GM18499 (cell line): ENCODE measurements around the gene FGF22.
"Not testable (repeated sequence)": the region's sequence is repeated elsewhere in the genome, so short reads cannot be mapped to it uniquely, and the experiment has no call there.

Source experiments
- ATAC-seq: cut with Tn5 transposase; IDR thresholded peaks from one replicate; pipeline ENCODE4 v1.9.1; 2021; ENCODE audit warnings: moderate number of reproducible peaks; ENCODE audit not compliant: insufficient read depth, unreplicated experiment

The FGF22 gene

DNA sequence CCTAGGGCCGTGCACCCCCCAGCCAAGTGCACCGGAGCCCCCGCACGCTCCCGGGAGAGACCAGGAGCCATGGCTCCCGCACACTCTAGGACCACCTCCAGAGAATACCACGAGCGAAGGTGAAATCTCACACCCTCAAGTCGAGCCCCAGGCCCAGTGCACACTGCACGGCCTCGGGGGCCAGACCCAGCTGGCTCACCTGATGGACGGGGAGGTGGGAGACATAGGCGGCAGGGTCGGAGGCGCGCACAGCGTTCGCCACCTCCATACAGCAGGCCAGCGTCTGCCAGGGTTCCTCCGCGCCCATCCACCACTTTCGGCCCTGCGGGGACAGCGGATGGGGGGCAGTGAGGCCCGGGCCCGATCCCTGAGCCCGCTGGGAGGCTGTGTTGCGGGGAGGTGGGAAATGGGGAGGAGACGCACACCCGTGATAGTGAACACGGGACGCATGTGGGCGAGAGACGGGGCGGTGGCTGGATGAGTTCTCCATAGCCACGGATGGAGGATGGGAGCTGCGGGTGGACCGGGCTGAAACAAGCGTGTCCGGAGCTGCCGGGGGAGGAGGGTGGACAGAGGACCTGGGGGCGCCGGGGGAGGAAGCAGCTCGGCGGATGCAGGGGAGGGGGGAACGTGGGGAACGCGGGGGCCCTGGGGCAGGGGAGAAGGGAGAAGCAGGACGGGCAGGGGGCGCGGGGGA lies 19.4 kb upstream of the FGF22 start:
- ATAC-seq = no peak

DNA sequence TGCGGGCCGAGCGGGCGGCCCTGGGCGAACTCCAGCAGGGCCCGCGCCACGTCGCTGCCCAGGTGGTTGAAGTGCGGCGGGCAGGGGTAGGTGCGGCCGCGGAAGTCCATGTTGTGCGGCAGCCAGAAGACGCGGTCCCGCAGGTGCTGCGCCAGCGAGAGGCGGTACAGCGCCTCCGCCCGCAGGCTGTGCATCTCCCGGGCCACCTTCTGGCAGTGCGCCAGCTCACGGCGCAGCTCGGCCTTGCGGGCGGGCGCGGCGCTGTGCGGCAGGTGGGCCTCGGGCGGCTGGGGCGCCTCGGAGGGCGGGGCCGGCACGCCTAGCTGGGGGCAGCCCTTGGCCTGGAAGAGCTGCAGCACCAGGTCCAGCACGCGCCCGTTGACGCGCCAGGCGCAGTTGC lies 18.5 kb upstream of the FGF22 start:
- not testable (repeated sequence) for ATAC-seq

GRCh38 chr19:621819-622218 lies 17.9 kb upstream of the FGF22 start:
- no peak for ATAC-seq

DNA sequence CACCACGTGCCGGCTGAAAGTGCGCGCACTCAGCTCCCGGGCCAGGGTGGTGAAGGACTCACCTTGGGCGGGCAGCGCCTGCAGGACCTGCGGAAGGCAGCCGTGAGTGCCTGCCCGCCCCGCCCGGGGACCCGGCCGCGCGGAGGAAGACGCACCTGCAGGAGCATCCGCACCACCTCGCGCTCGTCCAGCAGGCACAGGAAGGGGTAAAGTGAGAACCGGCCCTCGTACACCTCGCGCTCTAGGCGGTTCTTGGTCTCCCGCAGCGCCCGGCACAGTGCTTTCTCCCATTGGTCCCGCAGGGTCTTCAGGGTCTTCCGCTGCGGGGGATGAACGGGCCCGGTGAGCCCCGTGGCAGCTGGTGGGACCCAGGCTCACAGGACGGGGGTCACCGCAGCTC lies 17.0 kb upstream of the FGF22 start:
- no peak for ATAC-seq

- ATAC-seq = no peak
Observed at GRCh38 chr19:623175-623916, 16.3 kb upstream of the FGF22 start.

DNA sequence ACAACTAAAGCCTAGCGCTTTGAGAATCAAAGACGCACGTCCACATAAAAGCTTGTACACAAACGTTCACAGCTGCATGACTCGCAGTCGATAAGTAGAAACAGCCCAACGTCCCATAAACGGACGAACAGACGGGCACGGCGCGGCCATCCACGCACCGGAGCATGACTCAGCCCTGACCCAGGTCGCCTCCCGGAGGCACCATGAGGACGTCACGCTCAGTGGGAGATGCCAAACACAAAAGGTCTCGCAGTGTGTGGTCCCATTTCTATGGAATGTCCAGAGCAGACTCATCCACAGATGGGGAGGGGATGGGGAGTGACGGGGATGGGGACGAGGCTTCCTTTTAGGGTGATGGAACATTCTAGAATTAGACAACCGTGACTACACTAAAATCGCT lies 15.7 kb upstream of the FGF22 start:
- no peak for ATAC-seq

DNA sequence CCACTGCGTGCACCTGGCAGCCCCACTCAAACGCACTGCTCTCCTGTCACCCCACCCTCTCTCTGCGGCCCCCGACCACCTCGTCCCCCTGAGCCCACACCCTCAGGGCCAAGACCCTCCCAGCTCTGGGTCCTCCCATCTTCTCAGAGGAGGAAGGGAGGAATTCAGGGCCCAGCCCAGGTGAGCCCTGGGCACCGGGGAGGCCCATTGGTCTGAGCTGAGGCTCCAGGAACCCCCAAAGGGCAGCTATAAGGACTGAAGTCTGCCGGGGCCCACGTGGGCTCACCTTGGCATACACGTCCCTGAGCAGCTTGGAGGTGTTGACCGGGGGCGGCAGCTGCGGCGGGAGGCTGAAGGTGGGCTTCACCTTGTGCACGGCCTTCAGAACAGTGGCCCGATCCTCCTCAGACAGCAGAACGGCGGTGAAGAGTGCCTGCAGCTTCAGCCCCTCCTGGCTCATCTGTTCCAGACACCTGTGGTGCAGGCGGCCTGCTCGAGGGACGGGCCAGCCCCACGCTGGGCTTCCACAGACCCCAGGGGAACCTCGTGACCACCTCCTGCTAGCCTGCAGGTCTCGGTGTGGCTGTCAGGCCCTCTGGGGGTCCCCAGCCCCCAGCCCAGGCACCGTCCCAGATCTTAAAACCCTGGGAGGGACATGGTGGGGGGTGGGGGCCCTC lies 15.1 kb upstream of the FGF22 start:
- ATAC-seq = no peak

DNA sequence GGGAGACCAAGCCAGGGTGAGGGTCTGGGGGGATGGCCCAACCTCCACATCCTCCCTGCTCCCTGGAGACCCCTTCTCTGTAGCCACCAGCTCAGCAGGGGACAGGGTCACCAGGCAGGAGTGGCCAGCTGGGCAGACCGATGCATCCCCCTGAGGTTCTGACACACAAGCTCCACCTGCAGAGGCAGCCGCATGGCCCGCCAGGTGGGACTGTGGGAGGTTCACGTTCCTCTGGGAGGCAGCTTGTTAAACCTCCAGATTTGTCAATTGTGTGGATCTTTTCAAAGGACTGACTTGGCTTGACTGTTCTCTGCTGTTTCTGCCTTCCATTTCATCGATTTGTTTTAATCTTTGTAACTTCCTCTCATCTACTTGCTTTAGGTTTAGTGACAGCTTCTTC lies 14.4 kb upstream of the FGF22 start:
- ATAC-seq = no peak

- ATAC-seq = not testable (repeated sequence)
Observed at GRCh38 chr19:626566-626965, 13.1 kb upstream of the FGF22 start.

- no peak for ATAC-seq
Observed at GRCh38 chr19:628168-628567, 11.5 kb upstream of the FGF22 start.

DNA sequence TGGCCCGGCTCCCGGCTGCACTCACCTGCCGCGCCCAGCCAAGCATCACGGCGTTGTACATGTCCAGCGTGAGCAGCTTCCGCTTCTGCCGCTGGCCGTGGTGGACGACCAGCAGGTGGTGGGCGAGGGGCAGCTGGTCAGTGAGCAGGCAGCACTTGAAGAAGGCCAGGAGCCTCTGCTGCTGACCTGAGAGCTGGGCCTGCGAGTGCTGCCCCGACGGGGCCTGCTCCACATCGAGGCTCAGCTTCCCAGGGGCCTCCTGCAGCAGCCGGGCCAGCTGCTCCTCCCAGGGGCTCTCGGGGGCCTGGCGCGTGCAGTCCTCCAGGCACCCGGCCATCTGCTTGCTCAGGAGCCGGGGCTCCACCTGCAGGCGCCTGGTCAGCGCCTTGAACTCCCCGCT lies 10.2 kb upstream of the FGF22 start:
- ATAC-seq = not testable (repeated sequence)

- ATAC-seq = no peak
Observed at GRCh38 chr19:629961-630714, 9.5 kb upstream of the FGF22 start.

GRCh38 chr19:632579-633067 lies 7.1 kb upstream of the FGF22 start:
- ATAC-seq = no peak

GRCh38 chr19:633068-633785 lies 6.5 kb upstream of the FGF22 start, which contains the start of gene POLRMT:
Gene POLRMT (minus strand): TSS chr19:633537. CDS start chr19:633512, 25 bp downstream.
- ATAC-seq = no peak

DNA sequence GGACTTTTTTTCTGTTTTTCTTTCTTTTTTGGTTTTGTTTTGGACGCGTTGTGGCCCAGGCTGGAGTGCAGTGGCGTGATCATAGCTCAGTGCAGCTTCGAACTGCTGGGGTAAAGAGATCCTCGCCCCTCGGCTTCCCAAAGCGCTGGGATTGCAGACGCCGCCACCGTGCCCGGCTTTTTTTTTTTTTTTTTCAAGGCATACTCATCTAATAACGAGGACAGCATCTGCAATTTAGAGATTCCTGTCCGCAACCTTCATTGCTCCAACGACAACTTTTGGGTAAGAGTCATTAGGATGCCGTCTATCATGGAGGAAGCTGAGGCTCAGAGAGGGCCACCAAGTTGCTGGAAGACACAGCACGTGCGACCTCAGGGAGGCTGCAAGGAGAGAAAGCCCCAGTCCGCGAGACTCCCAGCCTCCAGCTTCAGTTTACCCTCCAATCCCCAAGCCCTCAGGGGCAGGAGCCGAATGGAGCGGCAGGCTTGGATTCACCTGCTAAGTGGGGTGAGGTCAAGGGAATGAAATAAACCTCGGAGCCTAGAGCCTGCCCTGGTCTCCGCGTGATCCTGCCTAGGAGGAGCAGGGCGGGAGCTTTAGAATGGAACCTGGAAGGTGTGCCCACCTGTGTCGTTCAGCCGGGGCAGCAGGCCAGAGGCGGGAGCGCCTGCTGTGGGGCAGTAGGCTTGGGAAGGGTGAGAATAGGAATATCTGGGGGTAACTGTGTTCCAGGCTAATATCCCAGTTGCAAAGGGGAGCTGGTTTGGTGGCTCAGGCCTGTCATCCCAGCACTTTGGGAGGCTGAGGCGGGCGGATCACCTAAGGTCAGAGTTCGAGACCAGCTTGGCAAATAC lies 5.7 kb upstream of the FGF22 start:
- ATAC-seq = no peak

GRCh38 chr19:634975-635652 lies 4.6 kb upstream of the FGF22 start:
- ATAC-seq = no peak

GRCh38 chr19:638906-639252 lies 800 bp upstream of the FGF22 start:
- ATAC-seq = no peak

GRCh38 chr19:640161-640558 lies 481 bp downstream of the FGF22 start:
- ATAC-seq = no peak
